Measurements from ENCODE around the gene SLC35A4. TPM values are rescaled to one million over a fixed set of nuclear protein-coding genes. Genes with fewer than 3 reads are reported as not detected.
"Not testable (repeated sequence)": the region's sequence is repeated elsewhere in the genome, so short reads cannot be mapped to it uniquely, and the experiment has no call there.

The SLC35A4 gene
- total RNA-seq, 8 experiments from 2014 or later: 13.1 to 64.1 (median 34.1) TPM

GRCh38 chr5:140594169-140594568 is 29.5 kb downstream of the SLC35A4 start:
- ATAC-seq (replicated peaks in 6 of 8): no peak
- Histone ChIP-seq H3K27ac (no peak overlapping the region), H3K4me3 (no peak overlapping the region), H3K4me1 (replicated peaks in 1 of 2) (no peaks in the 10 kb centered on the region)
- 50 to 100% (median 60%) methylated on average over 1 to 4 of the region's 6 CpGs; no CpG with 5 or more reads in 7 of the 10 experiments for WGBS, 10 experiments
- in situ Hi-C loops (cut with MboI; ENCODE audit: low pct_unique_long_range_greater_than_20kb in 2 of 9, low sequenced_read_pairs in 9 of 9, unreplicated experiment in 9 of 9): no loop called here

GRCh38 chr5:140595538-140596300 is 31.1 kb downstream of the SLC35A4 start:
- in situ Hi-C loops (cut with MboI; ENCODE audit: low pct_unique_long_range_greater_than_20kb in 2 of 9, low sequenced_read_pairs in 9 of 9, unreplicated experiment in 9 of 9): no loop called here
- ATAC-seq (replicated peaks in 6 of 8): peak in 1 of 8 experiments; percentile 14
- Histone ChIP-seq H3K27ac (no peak overlapping the region), H3K4me1 (replicated peaks in 1 of 2) (no peaks in the 10 kb centered on the region), H3K4me3 (no peak overlapping the region)
- 27 to 77% (median 67%) methylated on average over 1 to 5 of the region's 5 CpGs; no CpG with 5 or more reads in 1 of the 10 experiments for WGBS, 10 experiments

GRCh38 chr5:140596321-140596741 is 31.7 kb downstream of the SLC35A4 start:
- ATAC-seq (replicated peaks in 6 of 8): peak in 2 of 8 experiments; percentile 62 to 67
- Histone ChIP-seq H3K4me1 (replicated peaks in 1 of 2) (no peaks in the 10 kb centered on the region), H3K27ac (no peak overlapping the region), H3K4me3 (no peak overlapping the region)
- WGBS, 10 experiments: 86 to 100% (median 89%) methylated on average over 1 of the region's 1 CpG; no CpG with 5 or more reads in 7 of the 10 experiments
- in situ Hi-C loops (cut with MboI; ENCODE audit: low pct_unique_long_range_greater_than_20kb in 2 of 9, low sequenced_read_pairs in 9 of 9, unreplicated experiment in 9 of 9): no loop called here

- no peak for ATAC-seq (replicated peaks in 6 of 8)
- no peak overlapping the region for H3K4me3 ChIP-seq
- WGBS, 10 experiments: 80 to 100% (median 88%) methylated on average over 1 of the region's 2 CpGs; no CpG with 5 or more reads in 7 of the 10 experiments
Measured at GRCh38 chr5:140598836-140599235, 34.2 kb downstream of the SLC35A4 start.

GRCh38 chr5:140600096-140600495 is 35.5 kb downstream of the SLC35A4 start:
- Histone ChIP-seq H3K27ac (no peak overlapping the region), H3K4me1 (replicated peaks in 1 of 2) (no peaks in the 10 kb centered on the region), H3K4me3 (no peak overlapping the region)
- in situ Hi-C loops (cut with MboI; ENCODE audit: low pct_unique_long_range_greater_than_20kb in 2 of 9, low sequenced_read_pairs in 9 of 9, unreplicated experiment in 9 of 9): no loop called here
- no peak for ATAC-seq (replicated peaks in 6 of 8)

More at GRCh38 chr5:140598836-140599235, 34.2 kb downstream of the SLC35A4 start:
- in situ Hi-C loops (cut with MboI; ENCODE audit: low pct_unique_long_range_greater_than_20kb in 2 of 9, low sequenced_read_pairs in 9 of 9, unreplicated experiment in 9 of 9): no loop called here
- Histone ChIP-seq H3K4me1 (replicated peaks in 1 of 2) (no peaks in the 10 kb centered on the region), H3K27ac (no peak overlapping the region)

- no peak overlapping the region for H3K4me3 ChIP-seq
- ATAC-seq (replicated peaks in 6 of 8): no peak
- H3K27ac ChIP-seq: no peak overlapping the region
- in situ Hi-C loops (cut with MboI; ENCODE audit: low pct_unique_long_range_greater_than_20kb in 2 of 9, low sequenced_read_pairs in 9 of 9, unreplicated experiment in 9 of 9): no loop called here
- 19 to 100% (median 56%) methylated on average over 1 to 4 of the region's 4 CpGs for WGBS, 10 experiments
- no peaks in the 10 kb centered on the region for H3K4me1 ChIP-seq (replicated peaks in 1 of 2)
Measured at GRCh38 chr5:140602147-140602546, 37.5 kb downstream of the SLC35A4 start.

GRCh38 chr5:140603446-140603698 is 38.7 kb downstream of the SLC35A4 start:
- H3K4me1 ChIP-seq (replicated peaks in 1 of 2); H3K27ac ChIP-seq; ATAC-seq (replicated peaks in 6 of 8); in situ Hi-C loops (cut with MboI; ENCODE audit: low pct_unique_long_range_greater_than_20kb in 2 of 9, low sequenced_read_pairs in 9 of 9, unreplicated experiment in 9 of 9); H3K4me3 ChIP-seq: not testable (repeated sequence)
- whole genome bisulfite sequencing, 10 experiments: 0 to 100% (median 83%) methylated on average over 1 to 4 of the region's 4 CpGs; no CpG with 5 or more reads in 2 of the 10 experiments

- no peak overlapping the region for H3K4me3 ChIP-seq
- ATAC-seq (replicated peaks in 6 of 8): no peak
- no peaks in the 10 kb centered on the region for H3K4me1 ChIP-seq (replicated peaks in 1 of 2)
- WGBS, 10 experiments: 67 to 100% (median 96%) methylated on average over 1 to 2 of the region's 2 CpGs; no CpG with 5 or more reads in 2 of the 10 experiments
- no peak overlapping the region for H3K27ac ChIP-seq
- in situ Hi-C loops (cut with MboI; ENCODE audit: low pct_unique_long_range_greater_than_20kb in 2 of 9, low sequenced_read_pairs in 9 of 9, unreplicated experiment in 9 of 9): no loop called here
Measured at GRCh38 chr5:140603734-140604133, 39.1 kb downstream of the SLC35A4 start.

- 48 to 86% (median 80%) methylated on average over 1 to 3 of the region's 3 CpGs; no CpG with 5 or more reads in 5 of the 10 experiments for WGBS, 10 experiments
- no peak for ATAC-seq (replicated peaks in 6 of 8)
- Histone ChIP-seq H3K27ac (no peak overlapping the region), H3K4me3 (no peak overlapping the region), H3K4me1 (replicated peaks in 1 of 2) (no peaks in the 10 kb centered on the region)
- in situ Hi-C loops (cut with MboI; ENCODE audit: low pct_unique_long_range_greater_than_20kb in 2 of 9, low sequenced_read_pairs in 9 of 9, unreplicated experiment in 9 of 9): no loop called here
Measured at GRCh38 chr5:140605879-140606278, 41.3 kb downstream of the SLC35A4 start.

- in situ Hi-C loops (cut with MboI; ENCODE audit: low pct_unique_long_range_greater_than_20kb in 2 of 9, low sequenced_read_pairs in 9 of 9, unreplicated experiment in 9 of 9): no loop called here
- ATAC-seq (replicated peaks in 6 of 8): no peak
- 67 to 100% (median 93%) methylated on average over 2 of the region's 2 CpGs; no CpG with 5 or more reads in 2 of the 10 experiments for WGBS, 10 experiments
Measured at GRCh38 chr5:140607031-140607430, 42.4 kb downstream of the SLC35A4 start.

GRCh38 chr5:140608722-140609121 is 44.1 kb downstream of the SLC35A4 start:
- no peak for ATAC-seq (replicated peaks in 6 of 8)
- H3K4me3 ChIP-seq: no peak overlapping the region
- no peak overlapping the region for H3K27ac ChIP-seq
- in situ Hi-C loops (cut with MboI; ENCODE audit: low pct_unique_long_range_greater_than_20kb in 2 of 9, low sequenced_read_pairs in 9 of 9, unreplicated experiment in 9 of 9): no loop called here
- no peaks in the 10 kb centered on the region for H3K4me1 ChIP-seq (replicated peaks in 1 of 2)

More at GRCh38 chr5:140607031-140607430, 42.4 kb downstream of the SLC35A4 start:
- H3K27ac ChIP-seq: no peak overlapping the region
- H3K4me3 ChIP-seq: no peak overlapping the region
- no peaks in the 10 kb centered on the region for H3K4me1 ChIP-seq (replicated peaks in 1 of 2)

- Histone ChIP-seq H3K4me3 (no peak overlapping the region), H3K4me1 (replicated peaks in 1 of 2) (no peaks in the 10 kb centered on the region), H3K27ac (no peak overlapping the region)
- peak in 2 of 8 experiments; percentile 55 to 67 for ATAC-seq (replicated peaks in 6 of 8)
- WGBS, 10 experiments: 29 to 100% (median 71%) methylated on average over 1 to 4 of the region's 4 CpGs; no CpG with 5 or more reads in 5 of the 10 experiments
- in situ Hi-C loops (cut with MboI; ENCODE audit: low pct_unique_long_range_greater_than_20kb in 2 of 9, low sequenced_read_pairs in 9 of 9, unreplicated experiment in 9 of 9): no loop called here
Measured at GRCh38 chr5:140609126-140609525, 44.5 kb downstream of the SLC35A4 start.

GRCh38 chr5:140611020-140611521 is 46.4 kb downstream of the SLC35A4 start:
- Histone ChIP-seq H3K4me1 (replicated peaks in 1 of 2) (no peaks in the 10 kb centered on the region), H3K4me3 (no peak overlapping the region), H3K27ac (no peak overlapping the region)
- peak in 3 of 8 experiments; percentile 29 to 67 (median 42) for ATAC-seq (replicated peaks in 6 of 8)
- WGBS, 10 experiments: 50 to 100% (median 84%) methylated on average over 1 to 2 of the region's 2 CpGs; no CpG with 5 or more reads in 4 of the 10 experiments
- in situ Hi-C loops (cut with MboI; ENCODE audit: low pct_unique_long_range_greater_than_20kb in 2 of 9, low sequenced_read_pairs in 9 of 9, unreplicated experiment in 9 of 9): no loop called here
